Ammon's horn (tissue), 1 donor: ENCODE results near the gene GABARAPL2.

Source experiments
- DNase-seq: peaks from one replicate; pipeline ENCODE4 v3.0.0-alpha.2; 2016; ENCODE audit warnings: low spot score

The GABARAPL2 gene

GRCh38 chr16:75555213-75555706 is 10.9 kb upstream of the GABARAPL2 start:
- peak; percentile 94 for DNase-seq

DNA sequence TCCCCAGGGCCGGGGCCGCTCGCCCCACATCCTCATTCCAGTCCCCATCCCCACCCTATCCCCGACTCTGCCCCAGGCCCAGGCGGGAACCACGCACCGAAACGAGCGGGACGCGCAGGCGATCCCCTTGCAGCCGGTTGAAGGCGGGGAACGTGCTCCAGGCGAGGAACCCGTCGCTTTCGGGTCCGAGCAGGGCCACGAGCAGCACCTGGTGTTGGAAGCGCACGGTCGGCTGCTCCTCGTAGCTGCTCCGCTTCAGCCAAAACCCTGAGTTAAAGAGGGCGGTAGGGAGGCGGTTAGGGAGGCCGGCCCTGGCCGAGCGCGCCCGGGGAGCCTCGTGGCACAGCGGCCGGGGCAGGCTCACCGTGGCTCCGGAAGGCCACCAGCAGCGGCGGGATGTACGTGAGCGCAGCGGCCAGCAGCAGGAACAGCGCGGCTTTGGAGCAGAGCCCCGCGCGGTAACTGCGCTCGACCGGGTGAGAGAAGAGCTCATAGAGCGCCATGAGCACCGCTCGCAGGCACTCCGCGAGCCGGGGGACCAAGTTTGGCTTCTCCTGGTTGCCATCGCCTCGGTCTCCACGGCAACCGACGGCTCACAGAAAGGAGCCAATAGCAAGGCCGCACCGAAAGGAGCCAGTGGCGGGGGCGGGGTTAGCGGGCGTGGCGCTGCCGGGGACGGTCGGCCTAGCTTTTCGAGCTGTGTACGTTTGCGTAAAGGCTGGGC is 10.3 kb upstream of the GABARAPL2 start, which contains the start of gene TMEM231:
Gene TMEM231 (minus strand): TSS at position 546 of the 724 bp plus-strand sequence. CDS start 43 bp downstream, at position 503.
- DNase-seq, result peak; percentile 98

DNA sequence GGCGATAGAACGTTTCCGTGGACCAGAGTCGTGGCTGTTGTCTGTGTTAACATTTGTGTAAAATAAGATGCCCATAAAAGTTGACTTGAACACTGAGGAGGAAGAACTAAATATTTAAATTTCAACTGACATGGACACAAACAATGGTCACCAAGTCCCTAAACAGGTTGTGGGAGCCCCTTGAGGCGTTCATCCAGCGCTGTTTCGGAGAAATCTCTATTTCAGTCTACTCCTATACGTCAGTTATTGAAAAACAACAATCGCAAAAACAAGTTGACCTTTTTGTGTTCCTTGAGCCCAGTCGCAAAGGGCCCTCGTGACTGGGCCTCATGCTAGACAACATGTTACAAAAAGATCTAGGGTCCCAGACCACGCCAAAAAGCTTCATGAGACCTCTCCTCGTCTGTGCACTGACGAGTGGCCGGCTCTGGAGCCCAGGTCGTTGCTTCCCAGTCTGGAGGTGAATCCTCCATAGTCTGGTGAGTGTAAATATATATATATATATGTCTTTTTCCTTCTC is 9.7 kb upstream of the GABARAPL2 start:
- DNase-seq, result no peak

DNA sequence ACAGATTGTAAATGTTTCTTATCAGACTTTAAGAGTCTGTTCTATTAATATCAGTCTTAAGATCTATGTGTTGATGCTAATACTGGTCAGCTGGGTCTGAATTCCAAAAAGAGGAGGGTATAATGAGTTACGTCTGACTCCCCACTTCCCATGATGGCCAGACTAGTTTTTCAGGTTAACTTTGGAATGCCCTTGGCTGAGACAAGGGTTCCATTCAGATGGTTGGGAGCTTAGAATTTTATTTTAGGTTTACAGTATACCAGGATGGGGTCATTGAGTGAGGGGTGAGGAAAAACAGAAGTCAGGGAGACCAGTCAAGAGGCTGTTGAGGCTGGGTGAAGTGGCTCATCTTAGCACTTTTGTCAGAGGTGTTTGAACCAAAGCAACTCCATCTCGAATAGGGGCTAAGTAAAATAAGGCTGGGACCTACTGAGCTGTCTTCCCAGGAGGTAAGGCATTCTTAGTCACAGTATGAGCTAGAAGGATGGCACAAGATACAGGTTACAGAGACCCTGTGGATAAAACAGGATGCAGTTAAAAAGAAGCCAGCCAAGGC is 7.3 kb upstream of the GABARAPL2 start:
- no peak for DNase-seq

DNA sequence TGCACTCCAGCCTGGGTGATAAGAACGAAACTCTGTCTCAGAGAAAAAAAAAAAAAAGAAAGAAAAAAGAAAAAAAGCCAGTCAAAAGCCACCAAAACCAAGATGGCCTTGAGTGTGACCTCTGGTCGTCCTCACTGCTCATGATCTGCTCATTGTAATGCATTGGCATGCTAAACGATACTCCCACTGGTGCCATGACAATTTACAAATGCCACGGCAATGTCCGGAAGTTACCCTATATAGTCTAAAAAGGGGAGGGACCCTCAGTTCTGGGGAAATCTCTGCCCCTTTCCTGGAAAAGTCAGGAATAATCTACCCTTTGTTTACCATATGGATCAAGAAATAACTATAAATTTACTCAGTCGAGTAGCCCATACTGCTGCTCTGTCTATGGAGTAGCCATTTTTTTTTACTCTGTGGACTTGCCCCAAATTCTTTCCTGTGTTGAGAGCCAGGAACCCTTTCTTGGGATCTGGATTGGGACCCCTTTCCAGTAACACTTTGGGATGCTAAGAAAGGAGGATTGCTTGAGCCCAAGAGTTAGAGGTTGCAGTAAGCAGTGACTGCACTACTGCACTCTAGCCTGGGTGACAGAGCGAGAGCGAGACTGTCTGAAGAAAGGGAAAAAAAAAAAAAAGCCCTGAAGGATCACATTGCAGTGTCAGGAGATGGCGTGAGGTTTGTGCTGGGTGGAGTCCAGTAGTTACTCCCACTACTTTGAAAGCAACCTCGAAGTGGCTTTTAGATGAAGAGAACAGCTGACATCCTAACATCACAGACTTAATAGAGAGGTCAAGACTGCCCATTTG is 6.4 kb upstream of the GABARAPL2 start:
- no peak for DNase-seq

DNA sequence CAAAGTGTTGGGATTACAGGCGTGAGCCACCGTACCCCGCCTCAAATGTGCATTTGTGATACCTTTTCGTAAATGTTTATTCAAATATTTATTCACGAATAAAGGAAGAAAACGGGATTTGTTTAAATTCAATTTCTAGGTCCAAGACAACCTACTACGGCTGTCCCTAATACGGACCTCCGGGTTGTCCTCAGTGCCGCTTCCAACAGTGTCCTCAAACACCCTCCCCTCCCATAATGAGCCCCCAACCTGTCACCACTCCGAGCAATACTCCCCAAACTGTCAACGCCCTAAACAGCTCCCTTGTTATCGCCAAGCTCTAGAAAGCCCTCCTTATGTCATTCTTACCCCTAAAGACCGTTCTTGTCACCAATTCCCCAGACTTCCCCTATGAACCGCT is 539 bp upstream of the GABARAPL2 start:
- no peak for DNase-seq

- no peak for DNase-seq
These were observed 628 bp downstream of the GABARAPL2 start for GRCh38 chr16:75566758-75567255.

- no peak for DNase-seq
These were observed 1.7 kb downstream of the GABARAPL2 start for GRCh38 chr16:75567911-75568310.

DNA sequence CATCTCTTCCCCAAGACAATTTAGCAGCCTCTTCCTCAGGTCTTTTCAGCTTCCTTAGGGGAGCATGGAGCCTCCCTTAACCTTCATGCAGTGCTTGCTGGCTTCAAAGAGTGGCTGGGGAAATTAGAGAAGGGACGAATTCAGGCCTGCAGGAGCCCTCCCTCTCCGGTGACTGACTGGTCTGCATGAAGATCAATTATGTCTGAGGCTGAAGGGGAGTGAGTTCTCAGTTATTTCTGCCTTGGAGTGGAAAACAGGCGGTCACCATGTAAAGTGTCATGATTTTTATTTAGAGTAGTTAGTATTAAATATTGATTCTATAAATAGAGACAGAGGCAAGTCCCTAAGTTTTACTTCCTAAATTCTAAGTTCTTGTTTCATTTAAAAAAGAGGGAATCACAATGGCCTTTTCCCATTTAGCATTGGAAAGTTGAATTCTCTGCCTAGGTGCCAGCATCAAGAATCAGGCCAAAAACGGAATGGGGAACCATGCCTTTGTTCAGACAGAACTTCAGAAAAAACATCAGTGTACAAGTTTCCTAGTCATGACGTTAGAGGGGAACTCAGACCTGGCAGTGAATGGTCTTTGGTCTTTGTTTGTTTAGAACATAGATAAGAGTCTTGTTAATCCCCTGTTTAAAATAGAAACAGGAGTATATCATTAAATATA is 4.4 kb downstream of the GABARAPL2 start:
- peak; percentile 51 for DNase-seq

- DNase-seq, result no peak
These were observed 6.8 kb downstream of the GABARAPL2 start for GRCh38 chr16:75572864-75573542.

DNA sequence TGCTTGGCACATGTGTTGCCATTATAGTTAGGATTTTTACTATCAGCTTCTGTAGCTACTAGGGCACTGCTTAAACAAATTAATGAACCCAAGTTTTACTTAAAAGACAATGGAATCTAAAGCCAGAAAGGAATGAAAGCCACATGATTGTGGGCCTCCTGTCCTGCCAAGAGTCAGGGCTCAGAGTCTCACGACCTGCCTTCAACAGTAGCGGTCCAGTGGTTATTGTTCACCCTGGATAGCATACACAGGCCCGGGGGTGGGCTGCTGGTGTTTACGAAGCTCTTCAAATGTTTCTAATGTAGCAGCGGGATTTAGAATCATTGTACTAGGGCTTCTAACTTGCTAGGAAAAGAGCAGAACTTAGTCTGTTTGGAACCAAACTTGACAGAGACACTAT is 7.8 kb downstream of the GABARAPL2 start:
- DNase-seq, result no peak

DNA sequence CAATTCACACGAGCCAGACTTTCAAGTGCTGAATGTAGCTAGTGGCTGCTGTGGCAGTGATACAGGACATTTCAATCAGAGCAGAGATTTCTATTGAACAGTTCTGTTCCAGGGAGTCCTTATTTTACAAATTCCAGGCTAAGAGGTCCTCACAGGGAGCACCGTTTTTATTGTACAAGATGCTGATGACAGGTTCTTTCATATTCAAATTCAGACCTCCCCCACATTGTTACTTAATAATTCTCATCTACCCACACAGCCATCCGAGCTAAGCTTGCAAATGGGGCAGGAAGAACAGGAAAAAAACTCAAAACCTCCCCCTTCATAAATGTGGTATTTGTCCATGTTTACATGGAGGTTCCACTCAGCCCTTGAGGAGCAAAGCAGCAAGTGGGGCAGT is 9.8 kb downstream of the GABARAPL2 start:
- peak; percentile 33 for DNase-seq

DNA sequence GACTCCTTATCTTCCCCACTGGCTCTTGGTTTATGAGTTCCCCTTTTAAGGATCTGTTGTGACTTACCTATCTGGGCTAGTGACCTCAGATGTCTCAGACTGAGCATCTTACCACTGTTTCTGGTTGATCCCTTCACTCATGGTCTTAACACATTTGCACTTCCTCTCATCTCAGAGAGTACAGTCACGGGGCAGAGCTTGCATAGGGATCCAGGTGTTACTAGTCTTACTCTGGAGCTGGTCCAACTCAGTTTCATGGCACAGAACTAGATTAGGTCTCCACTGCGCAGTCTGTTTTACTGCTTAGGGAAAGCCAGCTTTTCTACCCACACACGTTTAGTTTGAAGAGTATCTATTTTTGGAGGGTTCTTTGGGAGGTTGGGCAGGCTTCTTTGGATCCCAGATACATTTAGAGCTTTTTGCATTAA is 10.2 kb downstream of the GABARAPL2 start:
- peak; percentile 33 for DNase-seq

DNA sequence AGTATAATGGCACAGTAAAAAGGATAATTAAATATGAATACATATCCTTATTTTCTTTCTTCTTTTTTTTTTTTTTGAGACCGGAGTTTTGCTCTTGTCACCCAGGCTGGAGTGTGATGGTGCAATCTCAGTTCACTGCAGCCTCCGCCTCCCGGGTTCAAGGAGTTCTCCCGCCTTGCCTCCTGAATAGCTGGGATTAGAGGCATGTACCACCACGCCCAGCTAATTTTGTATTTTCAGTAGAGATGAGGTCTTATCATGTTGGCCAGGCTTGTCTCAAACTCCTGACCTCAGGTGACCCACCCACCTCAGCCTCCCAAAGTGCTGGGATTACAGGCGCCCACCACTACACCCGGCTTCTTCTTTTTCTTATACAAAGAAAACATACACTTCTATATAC is 12.0 kb downstream of the GABARAPL2 start:
- DNase-seq, result no peak

- DNase-seq, result no peak
These were observed 12.5 kb downstream of the GABARAPL2 start for GRCh38 chr16:75578725-75579124.

- no peak for DNase-seq
These were observed 13.2 kb downstream of the GABARAPL2 start for GRCh38 chr16:75579281-75579834.

GRCh38 chr16:75584108-75584507 is 17.9 kb downstream of the GABARAPL2 start:
- DNase-seq, result no peak

- no peak for DNase-seq
These were observed 22.5 kb downstream of the GABARAPL2 start for GRCh38 chr16:75588716-75589115.

DNA sequence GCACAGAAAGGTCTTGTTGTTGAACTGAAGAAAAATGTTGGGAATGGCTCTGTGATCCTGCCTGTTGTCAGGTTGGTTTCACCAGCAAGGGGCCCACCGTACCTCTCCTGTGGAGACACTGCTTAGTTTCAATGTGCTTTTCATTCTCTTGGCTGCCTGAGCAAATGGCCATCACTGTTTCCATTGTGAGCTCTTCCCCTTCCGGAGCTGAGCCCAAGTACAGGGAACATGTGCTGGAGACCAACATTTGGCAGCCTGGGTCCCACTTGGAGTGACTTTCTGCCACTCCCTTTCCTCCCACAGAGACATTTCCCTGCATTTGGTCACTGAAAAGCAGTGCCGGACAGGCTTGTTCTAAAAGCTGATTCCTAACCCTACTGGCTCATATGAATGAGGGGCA is 23.1 kb downstream of the GABARAPL2 start:
- peak; percentile 54 for DNase-seq

DNA sequence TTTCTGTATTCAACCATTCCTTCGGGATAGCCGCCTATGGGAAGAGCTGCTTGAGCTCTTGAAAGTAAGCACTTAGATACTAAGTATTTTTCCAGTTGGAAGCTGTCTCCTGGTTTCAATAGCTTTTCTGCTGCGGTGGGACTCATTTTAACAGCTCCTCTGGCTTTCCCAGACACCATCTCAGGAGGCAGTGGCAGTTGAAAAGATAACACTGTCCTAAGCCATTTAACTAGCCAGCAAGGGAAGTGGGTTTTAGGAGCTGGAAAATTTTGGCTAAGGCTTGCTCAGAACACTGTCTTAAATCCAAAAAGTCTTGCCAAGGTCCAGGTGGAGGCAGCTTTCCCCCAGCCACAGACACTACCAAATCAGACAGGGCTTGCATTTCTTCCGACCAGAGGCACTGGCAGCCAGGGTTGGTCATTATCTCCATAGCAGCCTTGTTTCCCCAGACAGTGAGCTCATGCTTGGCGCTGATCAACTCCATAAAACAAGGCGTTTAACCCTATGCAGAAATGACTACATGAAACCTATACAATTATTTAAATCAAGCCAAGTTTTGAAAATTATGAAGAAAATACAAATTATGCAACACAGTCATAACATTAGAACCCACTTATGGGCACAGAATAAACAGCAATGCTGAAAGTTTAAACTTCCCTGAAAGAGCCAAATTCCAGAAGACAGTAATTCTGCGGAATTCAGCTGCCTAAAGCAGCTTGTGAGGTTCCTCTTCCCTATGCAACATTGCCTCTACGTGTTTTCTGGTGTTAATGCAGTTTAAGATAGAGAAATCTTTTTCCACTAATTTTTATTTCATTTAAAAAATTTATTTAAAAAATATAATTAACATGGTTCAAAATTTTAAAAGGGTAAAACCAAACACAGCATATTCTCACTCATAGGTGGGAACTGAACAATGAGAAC is 25.0 kb downstream of the GABARAPL2 start:
- DNase-seq, result peak; percentile 75
